Urinary bladder (tissue), 4 donors: ENCODE measurements around the gene FCRL6. TPM values are rescaled to one million over a fixed set of nuclear protein-coding genes. Genes with fewer than 3 reads are reported as not detected.

Experiments used
- DNase-seq: peaks from one replicate; pipeline ENCODE4 v3.0.0-alpha.2; 2015; ENCODE audit errors: extremely low spot score
- H3K27ac ChIP-seq: one replicate; pipeline ENCODE4 v1.5.1; 2013; ENCODE audit warnings: low read depth, mild to moderate bottlenecking, moderate library complexity
- H3K36me3 ChIP-seq: one replicate; pipeline ENCODE4 v1.6.1; 2013; ENCODE audit warnings: mild to moderate bottlenecking, moderate library complexity; ENCODE audit not compliant: insufficient read depth
- H3K4me1 ChIP-seq: one replicate; pipeline ENCODE4 v1.6.1; 2013; ENCODE audit warnings: mild to moderate bottlenecking, moderate library complexity; ENCODE audit not compliant: insufficient read depth
- H3K4me3 ChIP-seq: one replicate; pipeline ENCODE4 v1.5.1; 2013; ENCODE audit warnings: low read depth, low read length
- WGBS: extraction: QIAGEN DNeasy Blood & Tissue Kit; methylation state at CpG from one replicate; pipeline ENCODE4 v1.1.7; 2013; 5-methylcytosine and 5-hydroxymethylcytosine counted together
- polyA plus RNA-seq: library from polyadenylated mRNA; stranded (reverse); fragments of 200-250 nt; gene quantifications from one replicate; pipeline ENCODE4 v1.2.3, GENCODE V29; 2013
- total RNA-seq: library from RNA; depleted of rRNA; stranded (reverse); fragments of >200 nt; gene quantifications from one replicate; pipeline ENCODE4 v1.2.3, GENCODE V29; 2014
- donor health status: healthy with polysubstance abuse.
- donor health status: healthy.

FCRL6 gene
- total and polyA plus RNA-seq, 2 donors, result 0.20 TPM; not detected in 1

- DNase-seq, result no peak
- no peaks in the 10 kb centered on the region for H3K4me1 ChIP-seq
- H3K27ac ChIP-seq, result no peak overlapping the region
- H3K4me3 ChIP-seq, result no peak overlapping the region
- WGBS, result 86% methylated on average over 1 of the region's 1 CpG
- H3K36me3 ChIP-seq, result no peaks in the 10 kb centered on the region
Observed at GRCh38 chr1:159783724-159784123, 18.4 kb upstream of the FCRL6 start.

GRCh38 chr1:159786465-159786864, 15.7 kb upstream of the FCRL6 start:
- DNase-seq, result no peak
- H3K27ac ChIP-seq, result no peak overlapping the region
- H3K4me3 ChIP-seq, result no peak overlapping the region
- 11% methylated on average over 3 of the region's 3 CpGs for WGBS
- H3K4me1 ChIP-seq, result no peaks in the 10 kb centered on the region
- H3K36me3 ChIP-seq, result no peaks in the 10 kb centered on the region

DNA sequence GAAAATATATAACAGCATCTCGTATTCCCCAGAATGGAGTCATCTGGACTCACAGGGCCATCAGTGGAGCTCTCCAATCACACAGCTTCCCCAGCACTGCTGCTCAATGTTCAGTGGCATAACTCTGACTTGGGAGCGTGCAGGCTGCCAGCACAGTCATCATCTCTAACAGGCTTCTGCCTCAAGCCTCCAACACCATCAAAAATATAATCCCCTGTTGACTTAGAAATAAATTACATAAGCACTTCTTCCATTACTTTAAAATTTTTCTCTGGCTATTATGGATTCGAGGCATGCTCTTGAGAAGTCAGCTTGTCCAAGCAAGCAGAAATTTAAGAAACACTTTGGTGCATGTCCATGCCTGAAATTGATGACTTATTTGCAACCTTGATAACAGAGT, 15.2 kb upstream of the FCRL6 start:
- Histone ChIP-seq H3K36me3 (no peaks in the 10 kb centered on the region), H3K4me3 (no peak overlapping the region), H3K27ac (no peak overlapping the region), H3K4me1 (no peaks in the 10 kb centered on the region)
- 30% methylated on average over 3 of the region's 3 CpGs for WGBS
- DNase-seq, result no peak

GRCh38 chr1:159790237-159790917, 11.8 kb upstream of the FCRL6 start:
- DNase-seq, result no peak
- H3K4me1 ChIP-seq, result no peaks in the 10 kb centered on the region
- no peak overlapping the region for H3K27ac ChIP-seq
- no peak overlapping the region for H3K4me3 ChIP-seq
- H3K36me3 ChIP-seq, result no peaks in the 10 kb centered on the region
- 32% methylated on average over 2 of the region's 2 CpGs for WGBS

DNA sequence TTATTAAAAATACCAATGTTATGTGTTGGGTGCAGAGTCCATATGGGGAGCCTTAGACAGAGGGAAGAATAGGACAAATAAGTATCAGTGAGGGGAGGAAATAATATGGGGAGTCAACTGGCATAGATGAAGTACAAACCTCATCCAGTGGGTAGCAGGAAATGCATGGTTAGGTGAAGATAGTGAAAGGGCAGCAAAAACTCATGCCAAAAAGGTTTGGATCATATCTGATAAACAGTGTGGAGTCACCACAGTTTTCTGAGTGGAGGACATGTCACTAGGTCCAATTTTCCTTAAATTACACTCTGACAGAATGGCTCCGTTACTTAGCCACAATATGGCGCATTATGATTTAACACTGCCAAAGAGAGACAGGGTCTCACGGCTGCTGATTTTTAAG, 11.1 kb upstream of the FCRL6 start:
- H3K36me3 ChIP-seq, result no peaks in the 10 kb centered on the region
- no peak overlapping the region for H3K4me3 ChIP-seq
- no peak overlapping the region for H3K27ac ChIP-seq
- DNase-seq, result no peak
- no peaks in the 10 kb centered on the region for H3K4me1 ChIP-seq
- 35% methylated on average over 3 of the region's 3 CpGs for WGBS

GRCh38 chr1:159791461-159791860, 10.7 kb upstream of the FCRL6 start:
- DNase-seq, result no peak
- H3K4me3 ChIP-seq, result no peak overlapping the region
- WGBS, result 19% methylated on average over 3 of the region's 3 CpGs
- H3K27ac ChIP-seq, result no peak overlapping the region
- no peaks in the 10 kb centered on the region for H3K36me3 ChIP-seq
- no peaks in the 10 kb centered on the region for H3K4me1 ChIP-seq

DNA sequence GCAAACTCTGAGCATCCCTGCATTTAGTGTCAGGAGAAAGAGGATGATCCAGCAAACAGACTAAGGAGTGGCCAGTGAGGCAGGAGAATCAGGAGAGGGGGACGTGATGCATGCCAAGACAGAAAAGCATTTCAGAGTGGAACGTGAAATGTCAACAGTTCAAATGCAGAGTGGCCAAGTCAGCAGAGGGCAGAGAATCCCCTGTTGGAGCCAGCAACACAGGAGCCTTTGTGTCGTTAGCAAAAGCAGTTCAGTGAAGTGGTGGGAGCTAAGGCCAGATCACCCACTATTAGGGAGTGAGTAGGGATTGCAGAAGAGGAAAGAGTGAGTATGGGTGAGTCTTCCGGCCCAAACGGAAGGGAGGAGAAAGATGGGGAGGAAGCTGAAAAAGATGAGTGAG, 6.6 kb upstream of the FCRL6 start:
- Histone ChIP-seq H3K4me1 (no peaks in the 10 kb centered on the region), H3K36me3 (no peaks in the 10 kb centered on the region), H3K4me3 (no peak overlapping the region), H3K27ac (no peak overlapping the region)
- no peak for DNase-seq
- 33% methylated on average over 5 of the region's 5 CpGs for WGBS

GRCh38 chr1:159798893-159799292, 3.3 kb upstream of the FCRL6 start:
- no peak overlapping the region for H3K27ac ChIP-seq
- 10% methylated on average over 2 of the region's 2 CpGs for WGBS
- no peaks in the 10 kb centered on the region for H3K4me1 ChIP-seq
- no peaks in the 10 kb centered on the region for H3K36me3 ChIP-seq
- DNase-seq, result no peak
- no peak overlapping the region for H3K4me3 ChIP-seq

DNA sequence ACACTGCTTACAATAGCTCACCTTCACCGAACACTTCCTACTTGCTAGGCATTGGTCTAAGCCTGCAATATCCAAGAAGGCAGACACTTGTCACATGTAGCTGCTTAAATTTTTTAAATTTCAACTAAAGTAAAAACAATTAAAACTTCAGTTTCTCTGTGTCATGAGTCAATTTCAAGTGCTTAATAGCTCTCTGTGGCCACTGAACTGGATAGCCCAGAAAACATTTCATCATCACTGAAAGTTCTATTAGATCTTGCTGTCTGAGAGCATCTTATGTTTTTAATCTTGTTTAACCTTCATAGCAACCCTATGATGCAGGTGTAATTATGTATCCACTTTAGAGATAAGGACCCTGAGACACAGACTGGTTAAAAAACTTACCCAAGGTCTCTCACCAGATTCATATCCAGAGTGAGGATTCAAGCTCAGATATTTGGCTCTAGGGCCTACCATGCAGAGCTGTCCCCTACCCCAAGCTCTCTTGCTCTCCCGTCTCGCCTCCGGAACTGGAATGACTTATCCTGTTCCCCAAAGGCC, 2.6 kb upstream of the FCRL6 start:
- H3K27ac ChIP-seq, result no peak overlapping the region

DNA sequence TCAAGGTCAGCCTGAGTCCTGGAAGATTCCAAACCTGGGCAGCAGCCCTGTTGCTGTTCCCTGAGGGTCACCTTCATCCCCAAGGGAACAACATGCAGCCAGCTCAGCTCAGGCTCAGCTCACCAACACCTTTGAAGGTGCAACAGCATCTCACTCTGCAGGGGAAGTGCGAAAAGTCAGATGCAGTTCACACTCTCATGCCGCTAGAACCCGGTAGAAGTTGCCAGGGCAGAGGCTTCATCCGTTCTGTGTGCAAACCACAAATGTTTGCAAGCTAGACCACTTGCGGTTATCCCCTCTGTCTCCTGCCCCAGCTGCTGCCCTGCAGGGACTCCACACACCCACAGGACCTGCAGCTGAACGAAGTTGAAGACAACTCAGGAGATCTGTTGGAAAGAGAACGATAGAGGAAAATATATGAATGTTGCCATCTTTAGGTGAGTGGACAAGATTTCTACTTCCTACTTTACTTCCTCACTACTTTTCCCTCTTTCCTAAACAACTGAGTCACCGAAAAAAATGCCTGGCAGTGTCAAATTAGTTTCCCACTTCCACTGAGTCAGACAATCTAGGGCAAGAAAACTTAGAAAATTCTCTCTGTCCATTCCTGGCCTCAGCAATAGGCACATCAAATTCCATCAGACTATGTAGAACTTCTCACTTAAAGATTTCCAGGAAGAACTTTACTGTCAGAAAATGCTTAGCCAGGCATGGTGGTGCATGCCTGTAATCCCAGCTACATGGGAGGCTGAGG, 1.8 kb upstream of the FCRL6 start:
- no peak overlapping the region for H3K27ac ChIP-seq
- H3K4me3 ChIP-seq, result no peak overlapping the region
- DNase-seq, result no peak
- 80% methylated on average over 8 of the region's 8 CpGs for WGBS
- no peaks in the 10 kb centered on the region for H3K4me1 ChIP-seq
- H3K36me3 ChIP-seq, result no peaks in the 10 kb centered on the region

More for the DNA sequence above, 2.6 kb upstream of the FCRL6 start:
- no peak for DNase-seq
- 98% methylated on average over 4 of the region's 4 CpGs for WGBS
- Histone ChIP-seq H3K4me3 (no peak overlapping the region), H3K4me1 (no peaks in the 10 kb centered on the region), H3K36me3 (no peaks in the 10 kb centered on the region)

DNA sequence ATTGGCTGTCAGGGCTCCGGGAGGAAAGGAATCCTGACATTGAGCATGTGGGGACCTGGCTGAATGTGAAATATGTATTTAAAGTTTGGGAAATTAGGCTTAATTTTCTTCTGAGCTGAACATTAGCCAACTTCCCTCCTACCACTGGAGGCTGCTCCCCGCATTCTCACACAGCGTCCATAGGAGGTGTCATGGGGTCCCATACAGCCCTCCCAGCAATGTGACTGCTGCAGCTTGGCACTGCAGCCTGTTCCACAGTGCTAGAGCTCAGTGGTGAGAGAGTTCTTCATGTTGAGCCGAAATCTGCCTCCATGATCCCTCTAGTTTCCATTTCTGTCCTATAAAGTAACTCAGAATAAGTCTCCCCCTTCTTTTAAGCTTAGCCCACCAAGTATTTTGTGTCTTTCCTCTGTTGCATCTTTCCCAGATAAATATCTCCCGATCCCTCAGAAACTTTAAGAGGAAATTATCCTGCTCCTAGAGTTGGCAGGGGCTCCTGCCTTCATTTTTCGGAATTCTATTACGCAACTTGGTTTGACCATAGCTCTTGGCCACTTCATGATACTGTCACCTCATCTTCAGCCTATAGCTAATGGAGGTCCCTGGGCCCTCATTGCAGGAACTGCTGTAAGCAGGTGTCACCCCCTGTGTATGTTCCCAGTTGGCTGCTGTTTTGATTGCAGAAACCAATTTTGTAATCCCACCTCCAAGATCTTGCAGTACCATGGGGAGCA, 2.0 kb downstream of the FCRL6 start:
- no peak overlapping the region for H3K4me3 ChIP-seq
- DNase-seq, result no peak
- H3K4me1 ChIP-seq, result no peaks in the 10 kb centered on the region
- 65% methylated on average over 7 of the region's 7 CpGs for WGBS
- no peaks in the 10 kb centered on the region for H3K36me3 ChIP-seq
- H3K27ac ChIP-seq, result no peak overlapping the region

DNA sequence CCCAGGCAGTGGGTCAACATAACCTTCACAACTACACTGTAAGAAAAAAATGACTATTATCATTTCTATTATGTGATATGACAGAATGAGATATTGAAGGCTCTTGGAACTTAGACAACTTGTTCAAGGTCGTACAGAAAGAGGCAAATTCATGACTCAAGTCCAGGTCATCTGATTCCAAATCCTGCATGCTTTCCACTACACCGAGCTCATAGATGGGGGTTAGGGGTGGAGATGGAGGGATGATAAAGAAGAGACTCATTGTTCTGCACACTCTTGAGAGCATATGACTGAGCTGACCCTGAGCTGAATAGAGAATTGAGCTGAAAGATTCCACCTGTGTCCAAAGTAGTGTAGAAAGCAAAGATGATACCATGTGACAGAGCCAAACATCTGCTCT, 2.8 kb downstream of the FCRL6 start:
- Histone ChIP-seq H3K4me1 (no peaks in the 10 kb centered on the region), H3K36me3 (no peaks in the 10 kb centered on the region), H3K4me3 (no peak overlapping the region), H3K27ac (no peak overlapping the region)
- 46% methylated on average over 2 of the region's 2 CpGs for WGBS
- no peak for DNase-seq

DNA sequence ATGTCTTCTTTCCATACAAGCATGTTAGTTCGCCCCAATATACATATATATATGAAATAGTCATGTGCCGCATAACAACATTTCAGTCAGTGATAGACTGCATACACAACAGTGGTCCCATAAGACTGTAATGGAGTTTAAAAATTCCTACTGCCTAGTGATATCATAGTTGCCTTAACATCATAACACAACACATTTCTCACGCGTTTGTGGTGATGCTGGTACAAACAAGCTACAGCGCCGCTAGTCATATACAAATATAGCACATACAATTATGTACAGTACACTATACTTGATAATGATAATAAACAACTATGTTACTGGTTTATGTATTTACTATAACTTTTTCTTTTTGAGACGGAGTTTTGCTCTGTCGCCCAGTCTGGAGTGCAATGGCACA, 13.8 kb downstream of the FCRL6 start:
- 88% methylated on average over 8 of the region's 8 CpGs for WGBS
- H3K36me3 ChIP-seq, result no peaks in the 10 kb centered on the region
- no peak for DNase-seq
- no peak overlapping the region for H3K27ac ChIP-seq
- H3K4me3 ChIP-seq, result no peak overlapping the region
- H3K4me1 ChIP-seq, result no peaks in the 10 kb centered on the region
